ENCODE results near the gene ARHGAP18. TPM values are rescaled to one million over a fixed set of nuclear protein-coding genes. Genes with fewer than 3 reads are reported as not detected.

ARHGAP18 gene
- total RNA-seq, 1 donor from 2014 or later: 24.5 TPM

GRCh38 chr6:129749749-129750120, 39.8 kb upstream of the ARHGAP18 start:
- TF ChIP-seq CTCF (conservative IDR thresholded peaks at IDR 0.05; ENCODE audit: low read depth, low read length): no peak
- H3K4me3 ChIP-seq (ENCODE audit: low read depth, low read length): no peak overlapping the region
- DNase-seq (ENCODE audit: low read depth): no peak

- TF ChIP-seq CTCF (conservative IDR thresholded peaks at IDR 0.05; ENCODE audit: low read depth, low read length): no peak
- no peak overlapping the region for H3K4me3 ChIP-seq (ENCODE audit: low read depth, low read length)
- no peak for DNase-seq (ENCODE audit: low read depth)
Observed at GRCh38 chr6:129748901-129749748, 39.1 kb upstream of the ARHGAP18 start.

- DNase-seq (ENCODE audit: low read depth): no peak
- TF ChIP-seq CTCF (conservative IDR thresholded peaks at IDR 0.05; ENCODE audit: low read depth, low read length): no peak
- H3K4me3 ChIP-seq (ENCODE audit: low read depth, low read length): no peak overlapping the region
Observed at GRCh38 chr6:129748212-129748900, 38.4 kb upstream of the ARHGAP18 start.

GRCh38 chr6:129747588-129748112, 37.7 kb upstream of the ARHGAP18 start:
- DNase-seq (ENCODE audit: low read depth): no peak
- H3K4me3 ChIP-seq (ENCODE audit: low read depth, low read length): no peak overlapping the region
- TF ChIP-seq CTCF (conservative IDR thresholded peaks at IDR 0.05; ENCODE audit: low read depth, low read length): no peak

- TF ChIP-seq CTCF (conservative IDR thresholded peaks at IDR 0.05; ENCODE audit: low read depth, low read length): no peak
- no peak overlapping the region for H3K4me3 ChIP-seq (ENCODE audit: low read depth, low read length)
Observed at GRCh38 chr6:129744880-129745237, 34.9 kb upstream of the ARHGAP18 start.

GRCh38 chr6:129744201-129744879, 34.4 kb upstream of the ARHGAP18 start:
- no peak for TF ChIP-seq CTCF (conservative IDR thresholded peaks at IDR 0.05; ENCODE audit: low read depth, low read length)
- no peak overlapping the region for H3K4me3 ChIP-seq (ENCODE audit: low read depth, low read length)
- DNase-seq (ENCODE audit: low read depth): peak; percentile 76

More at GRCh38 chr6:129744880-129745237, 34.9 kb upstream of the ARHGAP18 start:
- no peak for DNase-seq (ENCODE audit: low read depth)

All from epithelial cell of proximal tubule (primary cell).